ENCODE data around the gene COX4I1.

- TF ChIP-seq CTCF (IDR thresholded peaks at IDR 0.05) (no peak), POLR2A (IDR thresholded peaks at IDR 0.05) (no peak)
Measured at GRCh38 chr16:85805442-85806045, 6.0 kb downstream of the COX4I1 start.
